ENCODE data around the gene HBS1L.

The HBS1L gene

DNA sequence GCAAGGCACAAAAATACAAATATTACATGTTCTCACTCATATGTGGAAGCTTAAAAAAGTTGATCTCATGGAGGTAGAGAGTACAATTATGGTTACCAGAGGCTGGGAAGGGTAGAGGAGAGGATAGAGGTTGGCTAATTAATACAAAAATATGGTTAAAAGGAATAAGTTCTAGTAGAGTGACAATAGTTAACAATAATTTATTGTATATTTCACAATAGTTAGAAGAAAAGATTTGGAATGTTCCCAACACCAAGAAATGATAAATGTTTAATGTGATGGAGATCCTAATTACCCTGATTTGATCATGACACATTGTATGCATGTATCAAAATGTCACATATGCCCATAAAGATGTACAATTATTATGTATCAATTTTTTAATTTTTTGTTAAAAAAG is 106.5 kb downstream of the HBS1L start:
- DNase-seq: no peak

DNA sequence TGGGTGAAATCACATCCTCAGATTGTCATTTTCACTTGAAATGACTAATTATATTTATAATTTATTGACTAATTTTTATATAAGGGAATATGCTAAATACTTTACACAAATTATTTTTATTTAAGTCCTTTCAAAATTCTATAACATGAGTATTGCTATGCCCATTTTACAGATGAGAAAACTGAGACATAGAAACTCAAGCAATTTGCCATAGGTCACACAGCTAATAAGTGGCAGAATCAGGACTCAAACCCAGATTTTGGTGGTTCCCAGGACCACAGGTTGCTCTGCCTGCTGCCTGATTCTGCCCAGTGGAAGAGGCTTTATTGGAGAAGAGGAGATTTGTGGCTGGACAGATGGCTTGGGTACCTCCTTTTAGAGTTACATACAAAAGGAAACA is 109.6 kb downstream of the HBS1L start:
- DNase-seq: no peak

DNA sequence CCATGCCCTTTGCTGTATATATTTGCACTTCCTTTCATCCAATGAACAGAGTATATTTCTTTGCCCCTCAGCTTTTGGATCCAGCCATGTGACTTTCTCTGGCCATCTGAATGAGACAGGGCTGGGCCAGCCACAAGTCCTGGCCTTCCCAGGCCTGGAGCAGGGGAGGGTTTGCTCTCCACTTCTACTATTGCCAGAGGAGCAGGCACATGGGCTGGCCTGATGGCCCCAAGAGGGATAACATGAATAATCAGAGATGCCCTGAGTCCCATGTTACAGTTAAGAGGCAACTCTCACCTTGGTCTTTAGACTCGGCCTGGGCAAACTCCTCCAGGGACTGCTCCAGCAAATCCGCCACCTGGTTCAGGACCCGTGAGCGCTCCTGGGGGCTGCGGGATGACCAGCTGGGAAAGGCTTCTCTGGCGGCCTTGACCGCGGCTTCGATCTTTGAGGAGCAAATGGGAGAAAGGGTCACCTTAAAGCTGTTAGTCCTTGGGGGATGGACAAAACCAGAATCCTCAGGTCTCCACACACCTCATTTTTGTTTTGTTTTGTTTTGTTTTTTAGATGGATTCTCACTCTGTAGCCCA is 111.0 kb downstream of the HBS1L start:
- DNase-seq: no peak

DNA sequence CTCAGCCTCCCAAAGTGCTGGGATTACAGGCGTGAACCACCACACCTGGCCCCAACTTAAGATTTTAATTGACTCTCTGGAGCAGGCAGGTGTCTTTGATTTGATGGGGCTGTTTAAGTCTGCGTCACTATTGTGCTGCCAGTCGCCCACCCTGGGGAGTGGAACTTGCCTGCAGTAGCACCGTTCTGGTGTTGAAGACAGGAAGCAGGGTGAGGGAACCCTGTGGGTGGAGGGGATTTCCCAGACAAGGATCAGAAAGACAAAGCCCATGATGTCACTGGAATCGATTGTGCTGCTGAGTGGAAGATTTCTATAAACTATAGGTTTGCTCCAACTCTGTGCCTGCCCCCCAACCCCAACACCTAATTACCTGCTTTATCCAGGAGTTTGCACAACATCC is 115.7 kb downstream of the HBS1L start:
- DNase-seq: no peak

DNA sequence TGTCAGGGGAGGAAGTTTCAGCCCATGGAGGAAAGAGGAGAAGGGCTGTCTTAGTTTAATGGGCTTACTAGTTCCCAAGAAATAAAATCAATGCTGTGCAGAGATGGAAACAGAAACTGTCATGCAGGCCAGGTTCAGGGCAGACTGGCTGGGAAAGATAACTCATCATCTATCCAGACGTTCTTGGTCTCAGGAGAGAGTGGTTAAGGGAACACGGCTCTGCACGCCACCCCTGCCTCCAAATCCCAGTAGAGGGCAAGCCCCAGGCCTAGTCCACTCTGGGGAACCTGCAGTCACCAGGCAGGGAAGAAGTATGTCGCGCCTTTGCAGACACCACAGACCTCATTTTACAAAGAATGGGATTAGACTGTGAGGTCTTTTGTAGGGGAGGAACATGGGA is 117.2 kb downstream of the HBS1L start:
- DNase-seq: no peak

DNA sequence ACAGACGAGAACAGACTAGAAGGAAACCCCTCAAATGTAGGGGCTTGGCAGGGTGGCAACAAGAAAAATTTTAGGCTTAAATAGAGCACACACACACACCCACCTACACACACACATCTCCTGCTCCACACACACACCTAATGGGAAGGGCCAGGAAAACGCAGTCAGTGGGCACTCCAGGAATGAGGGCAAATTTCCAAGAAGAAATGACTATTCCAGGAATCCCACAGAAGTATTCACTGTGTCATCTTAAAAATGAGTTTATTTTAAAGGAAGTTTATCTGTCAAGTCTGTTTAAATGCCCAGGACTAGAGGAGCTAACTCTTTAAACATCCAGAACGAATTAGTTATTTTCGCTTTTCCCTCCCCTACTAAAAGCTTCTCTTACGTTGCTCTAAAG is 117.7 kb downstream of the HBS1L start:
- no peak for DNase-seq

DNA sequence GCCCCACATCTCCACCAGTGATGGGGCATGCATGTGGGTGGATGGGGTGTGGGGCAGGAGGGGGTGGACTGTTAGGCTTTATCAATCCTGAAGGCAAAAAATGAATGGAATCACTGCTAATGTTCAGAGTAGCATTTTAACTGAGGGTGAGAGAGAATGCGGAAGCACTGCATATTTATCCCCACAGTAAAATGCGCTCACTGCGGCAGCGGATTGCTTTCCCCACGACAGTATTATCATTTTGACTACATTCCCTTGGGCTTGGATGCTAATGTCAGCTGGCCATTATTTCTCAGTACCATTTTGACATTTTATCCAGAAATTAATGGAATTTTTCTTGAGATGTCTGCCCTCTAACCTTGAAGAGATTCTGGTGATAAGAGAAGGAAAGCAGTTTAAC is 118.1 kb downstream of the HBS1L start:
- DNase-seq: no peak

DNA sequence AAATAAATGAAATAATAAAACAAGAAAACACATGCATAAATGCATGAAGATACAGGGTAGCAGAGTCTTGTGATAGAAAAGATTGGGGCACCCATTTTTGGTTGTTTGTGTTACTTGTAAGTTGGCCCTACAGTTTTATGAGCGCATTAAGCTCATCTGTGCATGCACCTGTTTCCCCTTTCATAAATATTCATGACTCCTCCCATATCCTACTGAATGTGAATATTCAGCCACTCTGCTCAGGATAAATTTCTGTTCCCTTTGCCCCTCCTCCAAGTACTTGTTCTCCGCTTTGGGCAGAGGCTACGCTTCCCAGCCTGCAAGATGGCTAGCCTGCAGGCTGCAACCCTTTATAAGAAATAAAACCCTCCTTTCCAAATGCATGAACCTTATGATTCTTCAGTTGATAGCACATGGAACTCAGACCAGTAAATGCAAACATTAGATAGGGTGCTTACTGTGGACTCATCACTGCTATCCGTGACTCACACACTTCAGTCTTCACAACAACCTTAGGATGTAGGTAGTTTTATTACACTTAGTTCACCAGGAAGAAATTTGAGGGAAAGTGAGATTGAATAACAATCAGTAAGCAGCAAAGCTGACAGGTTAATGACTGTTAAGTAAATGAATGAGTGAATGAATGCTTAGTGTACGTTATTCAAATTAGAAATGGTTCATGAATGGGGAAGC is 119.7 kb downstream of the HBS1L start:
- DNase-seq: no peak

DNA sequence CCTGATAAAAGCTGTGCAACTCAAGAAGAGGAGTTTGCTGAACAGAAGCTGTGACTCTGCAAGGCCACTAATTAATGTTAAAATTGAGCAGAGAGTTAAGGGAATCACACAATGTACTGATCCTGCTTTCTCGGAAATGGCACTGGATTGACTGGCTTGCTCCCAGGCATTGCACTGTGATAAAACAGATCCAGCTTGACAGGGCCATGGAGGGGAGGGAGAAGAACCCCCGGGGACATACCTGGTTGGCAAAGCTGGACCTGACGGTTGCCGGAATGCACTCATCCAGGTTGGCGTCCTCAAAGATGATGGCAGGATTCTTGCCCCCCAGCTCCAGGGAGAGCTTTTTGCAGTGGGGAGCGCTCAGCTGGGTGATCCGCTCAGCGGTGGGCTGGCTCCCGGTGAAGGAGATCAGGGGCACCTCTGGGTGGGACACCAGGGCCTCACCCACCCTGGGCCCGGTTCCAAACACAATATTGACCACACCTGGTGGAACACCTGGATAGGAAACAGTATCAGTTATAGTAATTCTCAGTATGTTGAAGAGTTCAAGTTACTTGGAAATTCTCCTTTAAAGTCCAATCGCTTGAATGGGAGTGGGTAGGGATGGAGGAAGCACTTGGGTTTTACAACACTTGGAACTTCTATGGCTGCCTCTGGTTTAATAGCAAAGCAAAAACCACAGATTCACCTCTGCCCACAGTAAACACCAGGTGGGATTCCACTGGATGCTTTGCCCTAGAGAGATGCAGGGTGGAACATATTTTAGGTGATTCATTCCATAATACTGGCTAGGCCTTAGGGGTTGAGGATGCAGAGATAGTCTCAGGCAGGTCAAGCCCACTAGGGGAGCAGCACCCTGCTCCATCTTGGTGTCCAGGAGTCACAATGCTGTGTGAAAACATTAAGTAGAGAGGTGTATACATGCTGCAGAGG is 121.8 kb downstream of the HBS1L start:
- no peak for DNase-seq

DNA sequence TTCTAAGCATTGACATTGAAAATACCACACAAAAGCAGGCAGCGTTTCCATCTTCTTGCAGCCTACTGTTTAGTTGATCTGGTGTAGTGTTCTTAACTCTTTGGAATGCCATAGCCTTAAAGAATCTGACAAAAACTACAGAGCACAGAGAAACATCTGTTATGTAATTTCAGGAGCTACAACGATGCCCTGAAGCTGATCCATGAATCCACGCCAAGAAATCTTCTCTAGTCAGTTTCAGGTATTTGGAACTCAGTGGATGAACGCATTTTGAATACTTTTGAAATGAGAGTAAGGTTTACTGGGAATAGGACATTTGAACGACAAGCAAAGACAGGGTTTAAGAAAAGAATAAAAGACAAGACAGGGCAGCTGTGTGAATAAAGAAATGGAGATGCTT is 122.5 kb downstream of the HBS1L start:
- DNase-seq: no peak

DNA sequence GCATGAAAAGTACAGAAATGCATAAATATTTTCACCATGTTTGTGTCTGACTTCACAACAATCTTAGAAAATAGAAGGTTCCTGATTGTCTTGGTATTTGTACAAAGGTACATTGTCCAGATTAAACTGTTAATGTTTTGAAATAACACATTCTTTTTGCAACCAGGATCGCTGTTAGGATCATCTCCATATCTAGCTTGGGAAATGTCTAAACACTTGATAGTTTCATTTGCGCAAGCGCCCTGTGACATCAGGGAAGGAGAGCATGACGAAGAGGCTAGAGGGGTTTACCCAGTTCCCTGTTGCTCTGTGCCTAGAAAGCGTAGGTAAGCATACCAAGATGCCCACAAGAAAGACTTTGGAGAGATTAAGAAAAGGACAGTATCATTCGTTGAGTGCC is 124.2 kb downstream of the HBS1L start:
- DNase-seq: no peak

DNA sequence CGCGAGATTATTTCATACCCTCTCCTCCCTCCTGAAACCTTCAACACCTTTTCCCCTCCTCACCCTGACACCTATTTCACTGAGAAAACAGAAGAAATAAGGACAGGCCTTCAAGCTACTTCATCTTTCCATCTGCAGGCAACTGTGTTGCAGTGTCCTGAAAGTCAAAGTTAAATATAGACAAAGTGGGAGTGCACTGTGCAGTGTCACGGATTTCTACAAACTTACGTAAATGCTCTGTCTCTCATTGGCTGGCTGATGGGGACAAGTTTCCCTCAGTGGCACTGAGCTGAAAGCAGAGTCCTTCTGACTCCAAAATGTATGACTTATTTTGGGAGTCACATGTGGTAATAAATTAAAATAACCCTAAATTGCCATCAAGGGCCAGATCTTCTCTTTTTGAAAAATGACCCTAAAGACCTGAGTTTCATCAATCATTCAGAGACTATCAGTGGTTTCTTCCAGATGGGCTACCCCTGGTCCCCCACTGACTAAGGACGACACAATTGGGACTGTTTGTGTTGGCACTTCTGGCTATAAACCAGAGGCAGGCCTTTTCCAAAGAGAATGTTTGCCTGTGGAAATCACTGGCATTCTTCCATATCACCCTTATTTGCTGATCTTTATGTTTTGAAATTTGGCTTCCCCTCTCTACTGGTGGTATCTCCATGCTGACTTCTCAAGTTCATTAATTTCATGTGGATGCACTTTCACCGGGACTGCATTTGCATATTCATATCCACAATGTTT is 126.3 kb downstream of the HBS1L start:
- no peak for DNase-seq

DNA sequence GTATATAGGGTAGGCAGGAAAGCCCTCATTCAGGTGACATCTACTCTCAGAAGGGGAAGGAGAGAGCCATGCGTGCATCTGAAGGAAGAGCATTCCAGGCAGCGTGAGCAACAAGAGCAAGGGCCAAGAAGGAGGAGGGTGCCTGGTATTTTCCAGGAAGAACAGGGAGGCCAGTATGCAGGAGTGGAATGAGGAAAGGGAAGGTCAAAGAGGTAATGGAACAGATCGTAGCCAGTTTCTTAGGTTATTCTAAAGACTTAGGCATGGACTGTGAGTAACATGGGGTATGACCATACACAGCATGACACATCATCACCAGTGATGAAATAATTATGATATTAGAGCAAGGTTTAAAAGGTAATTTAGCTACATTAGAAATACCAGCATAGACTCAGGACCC is 128.8 kb downstream of the HBS1L start:
- no peak for DNase-seq

DNA sequence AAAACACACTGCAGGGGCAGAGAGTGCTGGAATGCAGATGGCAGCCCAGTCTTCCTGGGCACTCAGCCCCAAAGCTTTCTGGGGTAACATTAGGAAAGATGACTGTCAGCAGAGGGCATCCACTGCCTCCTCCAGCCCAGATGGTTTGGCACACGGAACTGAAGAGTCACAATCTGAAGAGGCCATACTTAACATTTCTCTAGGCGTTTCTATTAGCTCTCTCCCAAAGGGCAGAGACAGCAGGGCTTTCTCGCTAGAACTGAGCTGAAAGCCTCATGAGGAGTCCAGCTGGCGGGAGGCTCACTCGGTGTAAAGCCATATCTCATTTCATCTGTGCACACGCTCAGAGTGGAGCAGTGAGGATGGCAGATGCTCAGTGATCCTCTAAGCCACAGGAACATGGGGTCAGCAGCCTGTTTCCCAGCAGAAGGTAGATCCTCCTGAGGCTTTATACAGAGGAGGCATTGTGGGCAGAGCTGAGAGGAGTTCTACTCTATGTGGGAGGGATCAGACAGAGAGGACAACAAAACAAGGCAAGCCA is 132.8 kb downstream of the HBS1L start:
- no peak for DNase-seq

DNA sequence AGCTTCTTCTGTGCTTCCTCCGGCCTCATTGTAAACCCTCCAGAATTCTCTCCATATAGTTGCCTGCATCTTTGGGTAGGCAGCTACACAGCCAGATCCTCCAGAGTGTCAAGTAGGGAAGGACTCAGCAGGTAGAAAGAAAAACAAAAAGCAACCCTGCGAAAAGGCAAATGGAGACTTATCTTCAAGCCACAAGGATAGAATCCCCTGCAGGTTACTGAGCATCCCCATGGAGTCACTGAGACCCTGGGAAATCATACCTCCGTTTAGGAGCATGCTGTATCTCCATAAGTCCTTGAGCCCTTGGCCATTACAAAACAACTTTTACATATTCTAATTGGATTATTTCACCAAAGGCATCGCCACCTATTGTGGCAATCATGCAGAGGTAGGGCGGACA is 133.3 kb downstream of the HBS1L start:
- DNase-seq: no peak

DNA sequence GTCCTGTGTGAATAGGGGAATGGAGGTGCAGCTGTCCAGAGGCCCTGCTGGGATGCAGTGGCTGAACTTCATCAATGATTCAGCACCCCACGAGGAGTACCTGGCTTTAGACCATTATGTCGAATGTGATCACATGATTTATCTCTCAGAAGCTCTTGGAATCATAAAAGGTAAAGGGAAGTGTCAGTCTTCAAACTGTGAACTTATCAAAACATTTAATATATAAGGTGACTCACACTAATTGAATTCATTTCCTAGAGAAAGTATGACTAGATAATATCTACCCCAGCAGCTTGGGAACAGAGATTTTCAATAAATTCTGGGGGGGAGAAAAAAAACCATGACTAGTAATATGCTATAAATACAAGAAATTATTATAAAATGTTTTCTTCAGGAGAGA is 134.2 kb downstream of the HBS1L start:
- DNase-seq: no peak

DNA sequence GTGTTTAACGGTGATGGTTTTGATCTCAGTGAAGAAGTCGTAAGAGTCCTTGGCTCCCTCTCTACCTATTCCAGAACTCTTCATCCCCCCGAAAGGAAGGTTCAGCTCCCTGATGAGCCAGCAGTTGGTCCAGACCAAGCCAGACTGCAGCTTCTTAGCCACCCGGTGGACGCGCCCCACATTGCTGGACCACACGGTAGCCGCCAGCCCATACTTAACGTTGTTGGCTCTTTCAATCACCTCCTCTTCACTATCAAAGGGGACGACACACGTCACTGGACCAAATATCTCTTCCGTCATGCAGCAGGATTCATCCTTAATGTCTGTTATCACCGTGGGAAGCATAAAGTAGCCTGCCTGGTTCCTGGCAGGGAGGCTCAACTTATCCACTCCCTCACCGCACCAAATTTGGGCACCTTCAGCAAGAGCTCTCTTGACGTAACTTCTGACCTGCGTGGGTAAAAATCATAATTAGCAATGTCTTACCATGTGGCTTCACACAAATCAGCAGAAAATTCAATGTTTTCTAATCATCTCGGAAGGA is 136.1 kb downstream of the HBS1L start:
- no peak for DNase-seq

DNA sequence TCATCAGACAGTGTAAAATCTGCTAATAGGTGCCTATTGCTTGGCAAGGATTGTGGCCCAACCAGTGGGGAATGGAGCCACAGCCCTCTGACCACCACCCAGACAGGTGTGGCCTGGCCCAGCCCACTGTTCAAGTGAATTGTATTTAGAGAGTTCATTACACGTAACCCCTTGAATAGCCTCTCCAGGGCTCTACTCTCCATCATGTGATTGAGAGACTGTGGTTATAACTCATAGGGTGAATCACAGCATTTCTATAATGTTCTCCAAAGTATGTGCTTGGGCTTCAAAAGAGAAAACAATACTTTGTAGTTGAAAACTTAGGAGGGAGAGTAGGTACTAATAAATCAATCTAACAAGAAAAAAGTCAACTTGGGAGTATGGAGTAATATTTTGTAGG is 143.1 kb downstream of the HBS1L start:
- no peak for DNase-seq

DNA sequence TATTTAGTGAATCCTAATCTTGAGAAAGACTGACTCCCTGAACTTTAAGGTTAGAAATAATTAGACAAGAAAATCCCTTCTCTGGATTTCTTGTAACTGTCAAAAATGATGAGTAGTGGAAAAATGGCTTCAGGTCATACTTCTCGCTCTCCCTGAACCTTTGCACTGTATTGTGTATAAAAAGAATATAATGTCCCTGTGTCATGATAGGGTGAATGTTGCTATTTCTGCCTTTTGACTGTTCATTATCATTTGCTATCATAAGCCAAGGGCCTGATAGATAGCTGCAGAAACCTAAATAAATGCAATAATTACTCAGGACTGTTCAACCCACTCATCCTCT is 144.1 kb downstream of the HBS1L start:
- DNase-seq: no peak

Data from NCI-H446 treated with DMSO at 0.1 percent for 48 hours (cell line).